Nephron (organoid): Measurements from ENCODE around the gene NLGN4X.

ENCODE experiments used
- H3K27ac Mint-ChIP-seq, 3 experiments: 2 replicates each; pipeline ENCODE4 v1.8.0; 2020; ENCODE audit warnings: mixed read lengths in 3 of 3, mild to moderate bottlenecking in 2 of 3, moderate library complexity in 1 of 3
- H3K27me3 Mint-ChIP-seq: 2 replicates; pipeline ENCODE4 v1.8.0; 2021; ENCODE audit warnings: low read depth, mild to moderate bottlenecking, moderate library complexity, mixed read lengths
- H3K36me3 Mint-ChIP-seq: 2 replicates; pipeline ENCODE4 v1.8.0; 2020; ENCODE audit warnings: low read depth, mixed read lengths
- H3K4me1 Mint-ChIP-seq: 2 replicates; pipeline ENCODE4 v1.8.0; 2020; ENCODE audit warnings: mixed read lengths
- H3K4me3 Mint-ChIP-seq, 3 experiments: 2 replicates each; pipeline ENCODE4 v1.8.0; 2020; ENCODE audit warnings: mild to moderate bottlenecking in 3 of 3, mixed read lengths in 3 of 3, moderate library complexity in 2 of 3
- H3K9me3 Mint-ChIP-seq: 2 replicates; pipeline ENCODE4 v1.8.0; 2020; ENCODE audit warnings: mixed read lengths
- TF ChIP-seq, protein P1 (sequence below), 3 experiments: fragments of 200-600 bp; sonication (generic); IDR thresholded peaks; one replicate each; pipeline ENCODE4 v1.5.0; 2021; ENCODE audit warnings: antibody characterized with exemption in 3 of 3; ENCODE audit not compliant: unreplicated experiment in 3 of 3

The NLGN4X gene

DNA sequence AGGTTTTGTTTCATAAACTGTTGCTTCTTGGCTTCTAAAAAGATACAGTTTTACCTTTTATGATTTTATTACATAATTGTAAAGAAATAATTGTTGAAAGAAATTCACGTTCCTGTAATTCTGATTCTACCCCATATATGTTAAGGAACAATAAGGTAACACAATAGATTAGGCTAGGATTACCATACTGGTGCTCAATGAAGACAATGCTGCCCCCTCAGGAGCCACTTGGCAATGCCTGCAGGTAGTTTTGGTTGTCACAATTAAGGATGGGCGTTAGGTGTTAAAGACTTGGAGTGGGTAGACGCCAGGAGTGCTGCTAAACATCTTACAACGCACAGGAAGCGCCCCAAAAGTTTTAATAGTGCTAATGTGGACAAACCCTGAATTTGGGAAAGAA lies 133.2 kb downstream of the NLGN4X start:
- Mint-ChIP-seq H3K27me3 (no peaks in the 10 kb centered on the region), H3K4me1 (no peaks in the 10 kb centered on the region), H3K27ac (no peak overlapping the region), H3K4me3 (no peak overlapping the region), H3K36me3 (no peaks in the 10 kb centered on the region), H3K9me3 (no peaks in the 10 kb centered on the region)
- TF ChIP-seq, protein P1, sequence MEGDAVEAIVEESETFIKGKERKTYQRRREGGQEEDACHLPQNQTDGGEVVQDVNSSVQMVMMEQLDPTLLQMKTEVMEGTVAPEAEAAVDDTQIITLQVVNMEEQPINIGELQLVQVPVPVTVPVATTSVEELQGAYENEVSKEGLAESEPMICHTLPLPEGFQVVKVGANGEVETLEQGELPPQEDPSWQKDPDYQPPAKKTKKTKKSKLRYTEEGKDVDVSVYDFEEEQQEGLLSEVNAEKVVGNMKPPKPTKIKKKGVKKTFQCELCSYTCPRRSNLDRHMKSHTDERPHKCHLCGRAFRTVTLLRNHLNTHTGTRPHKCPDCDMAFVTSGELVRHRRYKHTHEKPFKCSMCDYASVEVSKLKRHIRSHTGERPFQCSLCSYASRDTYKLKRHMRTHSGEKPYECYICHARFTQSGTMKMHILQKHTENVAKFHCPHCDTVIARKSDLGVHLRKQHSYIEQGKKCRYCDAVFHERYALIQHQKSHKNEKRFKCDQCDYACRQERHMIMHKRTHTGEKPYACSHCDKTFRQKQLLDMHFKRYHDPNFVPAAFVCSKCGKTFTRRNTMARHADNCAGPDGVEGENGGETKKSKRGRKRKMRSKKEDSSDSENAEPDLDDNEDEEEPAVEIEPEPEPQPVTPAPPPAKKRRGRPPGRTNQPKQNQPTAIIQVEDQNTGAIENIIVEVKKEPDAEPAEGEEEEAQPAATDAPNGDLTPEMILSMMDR (IDR thresholded peaks at IDR 0.05; ENCODE audit: unreplicated experiment in 3 of 3), result no peak

DNA sequence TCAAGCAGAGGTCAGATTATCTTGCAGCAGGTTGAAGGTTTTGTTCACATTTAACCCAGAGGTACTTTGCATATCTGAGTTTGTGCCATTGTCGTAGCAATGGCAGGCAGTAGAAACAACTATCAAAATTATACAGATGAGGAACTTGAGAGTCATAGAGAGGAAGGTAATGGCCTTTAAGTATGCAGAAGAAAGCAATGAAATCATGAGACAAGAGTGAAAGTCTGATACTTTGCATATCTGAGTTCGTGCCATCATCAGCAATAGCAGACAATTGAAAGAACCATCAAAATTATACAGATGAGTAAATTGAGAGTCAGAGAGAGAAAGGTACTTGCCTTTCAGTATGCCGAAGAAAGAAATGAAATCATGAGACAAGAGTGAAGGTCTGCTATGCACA lies 154.1 kb downstream of the NLGN4X start:
- Mint-ChIP-seq H3K27ac (no peak overlapping the region), H3K4me1 (peaks cover 4% of the 10 kb centered on the region), H3K36me3 (peaks cover 5% of the 10 kb centered on the region), H3K27me3 (peaks cover 3% of the 10 kb centered on the region), H3K9me3 (no peaks in the 10 kb centered on the region), H3K4me3 (no peak overlapping the region)
- TF ChIP-seq, protein P1 (IDR thresholded peaks at IDR 0.05; ENCODE audit: unreplicated experiment in 3 of 3), result no peak

DNA sequence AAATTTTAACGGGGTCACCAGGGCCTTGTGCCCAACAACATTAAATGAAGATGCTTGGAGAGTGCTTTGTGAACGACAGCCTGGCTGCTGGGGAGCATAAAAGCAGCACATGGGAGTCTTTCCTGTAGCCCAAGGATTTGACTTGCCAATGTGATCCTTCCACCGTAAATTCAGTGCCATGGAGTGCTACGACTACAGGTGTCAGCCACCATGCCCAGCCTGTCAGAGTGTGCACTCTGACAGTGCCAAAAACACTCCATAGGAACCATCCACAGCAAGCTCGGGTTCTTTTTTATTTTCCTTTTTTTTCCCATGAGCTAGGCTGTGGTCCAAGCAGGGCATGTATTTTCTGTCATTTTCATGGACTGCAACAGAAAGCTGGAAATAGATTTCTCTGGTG lies 156.9 kb downstream of the NLGN4X start:
- Mint-ChIP-seq H3K4me3 (no peak overlapping the region), H3K4me1 (peaks cover 4% of the 10 kb centered on the region), H3K36me3 (peaks cover 5% of the 10 kb centered on the region), H3K9me3 (no peaks in the 10 kb centered on the region), H3K27ac (no peak overlapping the region), H3K27me3 (peaks cover 3% of the 10 kb centered on the region)
- TF ChIP-seq, protein P1 (IDR thresholded peaks at IDR 0.05; ENCODE audit: unreplicated experiment in 3 of 3), result no peak

DNA sequence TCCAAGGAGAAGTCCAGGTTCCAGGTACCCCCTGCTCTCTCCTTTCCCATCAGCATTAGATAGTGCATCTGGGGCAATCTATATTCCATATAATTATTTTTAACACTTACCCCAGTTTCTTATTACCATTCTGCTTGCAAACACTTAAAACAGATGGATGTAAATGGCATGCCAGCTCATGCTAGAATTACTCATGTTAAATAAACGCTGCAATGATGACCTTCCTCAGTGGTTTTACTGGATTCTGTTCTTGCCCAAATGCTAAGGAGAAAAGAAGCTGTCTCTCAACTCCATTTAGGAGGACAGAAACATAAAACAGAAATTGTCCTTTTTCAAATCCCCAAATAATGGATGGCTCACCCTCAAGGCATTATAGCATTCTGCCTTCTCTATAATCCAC lies 161.1 kb downstream of the NLGN4X start:
- TF ChIP-seq, protein P1 (IDR thresholded peaks at IDR 0.05; ENCODE audit: unreplicated experiment in 3 of 3), result no peak
- Mint-ChIP-seq H3K9me3 (peaks cover 3% of the 10 kb centered on the region), H3K4me1 (peaks cover 4% of the 10 kb centered on the region), H3K27me3 (peaks cover 3% of the 10 kb centered on the region), H3K27ac (no peak overlapping the region), H3K4me3 (no peak overlapping the region), H3K36me3 (no peaks in the 10 kb centered on the region)

DNA sequence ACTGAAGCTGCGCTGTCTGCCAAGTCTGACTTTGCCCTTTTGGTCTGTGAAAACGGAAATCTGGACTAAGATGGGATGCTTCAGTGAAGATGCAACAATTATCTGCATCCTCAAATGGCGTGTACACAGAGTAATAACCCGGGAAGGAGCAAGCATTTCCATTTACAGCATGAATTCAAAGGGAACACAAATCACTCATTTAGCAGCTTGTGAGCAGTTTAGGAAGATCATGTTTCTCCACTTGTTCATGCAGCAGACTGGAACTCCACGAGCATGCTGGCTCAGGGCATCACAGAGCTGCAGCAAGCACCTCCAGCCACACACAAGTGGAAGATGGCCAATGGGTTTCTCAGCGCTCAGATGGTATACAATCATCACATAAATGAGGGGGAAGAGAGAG lies 175.5 kb downstream of the NLGN4X start:
- Mint-ChIP-seq H3K9me3 (no peaks in the 10 kb centered on the region), H3K4me3 (no peak overlapping the region), H3K27me3 (no peaks in the 10 kb centered on the region), H3K36me3 (no peaks in the 10 kb centered on the region), H3K4me1 (peaks cover 7% of the 10 kb centered on the region), H3K27ac (no peak overlapping the region)
- TF ChIP-seq, protein P1 (IDR thresholded peaks at IDR 0.05; ENCODE audit: unreplicated experiment in 3 of 3), result no peak

DNA sequence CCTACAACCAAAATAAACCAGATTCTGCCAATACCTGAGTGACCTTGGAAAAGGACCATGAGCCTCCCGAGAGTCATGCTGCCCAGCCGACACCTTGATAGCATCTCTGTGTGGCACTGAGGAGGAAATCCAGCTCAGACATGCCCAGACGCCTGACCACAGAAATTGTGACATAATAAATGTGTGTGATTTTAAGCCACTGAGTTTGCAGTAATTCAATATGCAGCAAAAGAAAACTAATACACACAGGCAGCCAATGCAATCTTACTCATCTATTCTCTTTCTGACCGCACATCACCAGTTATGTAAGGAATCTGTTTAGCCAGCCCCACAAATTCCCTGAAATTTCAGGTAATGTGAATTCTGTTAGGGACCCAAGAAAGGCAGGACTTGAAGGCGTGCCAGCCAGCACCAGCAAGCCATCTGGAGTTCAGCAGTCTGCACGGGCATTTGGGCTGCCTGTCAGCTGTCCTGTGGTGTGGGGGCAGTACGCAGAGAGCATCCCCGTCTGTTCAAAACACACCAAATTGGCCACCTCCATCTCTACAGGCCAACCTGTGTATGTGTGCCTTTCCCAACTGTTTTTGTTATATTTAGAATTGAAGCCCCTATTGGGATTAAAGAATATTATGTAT lies 176.4 kb downstream of the NLGN4X start:
- TF ChIP-seq, protein P1 (IDR thresholded peaks at IDR 0.05; ENCODE audit: unreplicated experiment in 3 of 3), result no peak
- no peaks in the 10 kb centered on the region for H3K36me3 Mint-ChIP-seq
- no peaks in the 10 kb centered on the region for H3K27me3 Mint-ChIP-seq
- H3K4me3 Mint-ChIP-seq, result no peak overlapping the region
- no peak overlapping the region for H3K27ac Mint-ChIP-seq
- no peaks in the 10 kb centered on the region for H3K9me3 Mint-ChIP-seq
- H3K4me1 Mint-ChIP-seq, result peaks cover 7% of the 10 kb centered on the region
